NCI-H1092 treated with DMSO at 0.1 percent for 48 hours (cell line): ENCODE data around the gene CTCFL.
"Not testable (repeated sequence)": the region's sequence is repeated elsewhere in the genome, so short reads cannot be mapped to it uniquely, and the experiment has no call there.

ENCODE experiments used
- DNase-seq: peaks from one replicate; lab custom pipeline; 2025; lab: John Stamatoyannopoulos, UW

Gene CTCFL

DNA sequence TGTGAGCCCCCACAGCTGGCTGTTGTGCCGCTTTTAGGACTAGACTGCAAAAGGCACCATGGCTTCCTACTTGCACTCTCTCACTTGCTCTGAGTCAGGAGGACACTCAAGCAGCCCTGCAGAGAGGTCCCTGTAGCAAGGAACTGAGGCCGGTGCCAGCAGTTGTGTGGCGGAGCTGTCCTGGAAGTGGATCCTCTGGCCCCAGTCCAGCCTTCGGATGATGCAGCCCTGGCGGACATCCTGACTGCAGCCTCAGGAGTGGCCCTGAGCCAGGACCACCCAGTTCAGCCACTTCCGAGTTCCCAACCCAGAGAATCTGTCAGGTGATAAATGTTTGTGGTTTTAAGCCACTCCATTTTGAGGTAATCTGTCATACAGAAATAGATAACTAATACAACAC is 17.5 kb downstream of the CTCFL start:
- no peak for DNase-seq

DNA sequence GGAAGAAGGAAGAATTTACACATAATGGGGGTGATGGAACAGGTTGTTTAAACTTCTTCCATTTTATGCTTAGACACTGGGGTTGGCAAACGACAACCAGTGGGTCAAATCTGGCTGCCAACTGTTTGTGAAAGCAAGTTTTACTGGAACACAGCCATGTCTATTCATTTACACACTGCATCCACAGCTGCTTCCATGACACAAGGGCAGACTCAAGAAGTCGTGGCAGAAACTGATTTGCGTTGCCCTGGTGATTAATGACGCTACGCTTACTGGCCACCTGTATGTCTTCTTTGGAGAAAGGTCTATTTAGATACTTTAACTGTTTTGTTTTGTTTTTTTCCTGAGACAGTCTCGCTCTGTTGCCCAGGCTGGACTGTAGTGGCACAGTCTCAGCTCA is 19.0 kb downstream of the CTCFL start:
- peak; percentile 54 for DNase-seq

- no peak for DNase-seq
These were observed 20.5 kb downstream of the CTCFL start for GRCh38 chr20:57504411-57504810.

DNA sequence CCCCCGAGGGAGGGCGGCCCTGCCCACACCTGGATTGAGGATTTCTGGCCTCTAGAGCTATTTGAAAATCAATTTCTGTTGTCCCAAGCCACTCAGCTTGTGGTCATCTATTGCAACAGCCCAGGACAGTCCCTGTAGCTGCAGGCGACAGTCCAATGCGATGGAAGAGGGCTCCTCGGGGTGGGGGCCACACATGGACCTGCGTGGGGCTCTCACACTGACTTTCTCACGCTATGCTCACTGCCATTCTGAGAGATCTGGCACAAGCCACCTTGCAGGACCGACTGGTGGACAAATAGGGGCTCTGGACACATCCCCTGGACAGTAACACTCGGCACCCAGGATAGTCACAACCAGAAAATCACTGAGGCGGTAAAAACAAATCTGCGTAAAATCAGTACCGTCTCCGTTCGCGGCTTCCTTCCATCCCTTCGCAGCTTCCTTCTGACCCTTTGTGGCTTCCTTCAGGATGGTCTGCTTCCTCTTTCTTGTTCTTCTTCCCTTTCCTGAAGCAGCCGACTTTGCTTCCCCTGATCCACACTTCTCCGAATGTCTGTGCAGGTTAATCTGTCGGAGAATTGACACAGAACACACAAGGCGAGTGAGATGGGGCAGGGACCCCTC is 21.8 kb downstream of the CTCFL start:
- no peak for DNase-seq

DNA sequence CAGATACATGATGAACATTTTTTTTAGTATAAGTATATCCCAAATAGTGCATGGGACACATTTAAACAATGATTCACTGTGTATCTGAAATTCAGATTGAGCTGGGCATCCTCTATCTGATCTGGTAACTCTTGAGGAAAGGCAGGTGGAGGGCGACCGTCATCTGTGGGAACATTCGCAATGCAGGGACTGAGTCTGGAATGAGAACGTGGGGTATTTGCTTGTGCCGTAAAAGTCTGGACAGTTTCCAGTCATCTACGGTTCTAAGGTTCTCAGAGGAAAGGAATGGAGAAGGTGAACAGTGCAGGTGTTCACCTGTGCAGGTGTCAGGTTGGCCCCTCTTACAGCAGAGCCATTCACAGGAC is 22.6 kb downstream of the CTCFL start:
- no peak for DNase-seq

GRCh38 chr20:57501461-57502335 is 23.2 kb downstream of the CTCFL start:
- DNase-seq: no peak

- no peak for DNase-seq
These were observed 24.0 kb downstream of the CTCFL start for GRCh38 chr20:57500962-57501361.

DNA sequence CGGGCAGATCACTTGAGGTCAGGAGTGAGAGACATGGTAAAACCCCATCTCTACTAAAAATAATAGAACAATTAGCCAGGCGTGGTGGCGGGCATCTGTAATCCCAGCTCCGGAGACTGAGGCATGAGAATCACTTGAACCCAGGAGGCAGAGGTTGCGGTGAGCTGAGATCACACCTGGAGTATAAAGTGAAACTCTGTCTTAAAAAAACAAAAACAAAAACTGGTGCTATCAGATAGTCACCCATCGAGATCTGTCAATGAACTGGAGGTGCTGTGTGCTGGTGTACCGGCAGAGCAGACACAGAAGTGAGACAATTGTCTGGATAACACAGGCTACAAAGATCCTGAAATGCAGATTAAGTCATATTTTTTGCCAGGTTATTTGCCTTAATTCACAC is 24.7 kb downstream of the CTCFL start:
- DNase-seq: no peak

DNA sequence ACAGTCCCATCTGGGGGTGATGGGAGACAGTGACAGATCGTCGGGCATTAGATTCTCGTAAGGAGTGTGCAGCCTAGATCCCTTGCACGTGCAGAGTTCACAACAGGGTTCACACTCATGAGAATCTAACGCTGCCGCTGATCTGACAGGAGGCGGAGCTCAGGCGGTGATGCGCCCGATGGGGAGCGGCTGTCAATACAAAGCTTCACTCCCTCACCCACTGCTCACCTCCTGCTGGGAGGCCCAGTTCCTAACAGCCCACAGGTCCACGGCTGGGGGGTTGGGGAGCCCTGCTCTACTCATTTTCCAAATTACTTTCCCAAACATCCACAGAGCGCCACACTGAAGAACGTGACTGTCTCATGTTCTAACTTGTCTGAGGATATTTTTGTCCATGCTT is 25.3 kb downstream of the CTCFL start:
- no peak for DNase-seq

DNA sequence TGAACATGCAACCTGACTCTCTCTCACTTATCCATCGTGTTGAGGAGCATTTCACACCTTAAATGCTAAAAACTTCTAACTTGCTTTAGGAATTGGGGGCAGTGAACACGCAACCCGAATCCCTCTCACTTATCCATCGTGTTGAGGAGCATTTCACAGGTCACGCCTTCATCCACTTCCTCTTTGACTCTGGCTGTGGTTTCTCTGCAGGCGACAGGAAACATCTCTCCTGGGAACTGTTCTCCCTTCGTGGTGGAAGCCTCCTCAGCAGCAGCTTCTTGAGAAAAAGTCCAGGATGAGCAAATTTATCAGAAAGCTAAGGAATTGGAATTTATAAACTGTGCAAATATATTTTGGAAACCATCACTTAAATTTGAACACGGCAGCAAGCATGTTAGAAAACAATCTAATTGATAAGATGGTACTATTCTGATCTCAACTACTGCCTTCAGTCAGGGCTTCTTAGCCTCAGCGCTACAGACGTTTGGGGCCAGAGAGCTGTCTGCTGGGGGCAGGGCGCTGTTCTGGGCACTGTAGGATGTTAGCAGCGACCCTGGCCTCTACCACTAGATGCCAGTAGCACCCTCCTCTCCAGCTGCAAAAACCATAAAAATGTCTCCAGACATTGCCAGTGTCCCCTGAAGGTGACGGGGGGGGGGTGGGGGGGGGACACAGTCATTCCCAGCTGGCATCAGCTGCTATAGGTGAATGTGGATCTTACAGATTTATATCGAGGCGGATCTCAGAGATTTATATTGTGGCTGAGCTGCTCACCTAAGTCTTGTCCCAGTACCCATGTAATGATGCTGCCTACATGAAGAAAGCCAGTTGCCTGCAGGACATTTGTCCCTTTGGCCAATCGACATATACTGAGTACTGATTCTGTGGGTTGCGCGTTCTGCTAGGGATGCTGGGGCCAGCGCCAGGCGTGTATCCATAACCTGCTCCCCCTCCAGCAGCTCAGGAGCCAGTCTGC is 26.2 kb downstream of the CTCFL start:
- DNase-seq: peak; percentile 18

DNA sequence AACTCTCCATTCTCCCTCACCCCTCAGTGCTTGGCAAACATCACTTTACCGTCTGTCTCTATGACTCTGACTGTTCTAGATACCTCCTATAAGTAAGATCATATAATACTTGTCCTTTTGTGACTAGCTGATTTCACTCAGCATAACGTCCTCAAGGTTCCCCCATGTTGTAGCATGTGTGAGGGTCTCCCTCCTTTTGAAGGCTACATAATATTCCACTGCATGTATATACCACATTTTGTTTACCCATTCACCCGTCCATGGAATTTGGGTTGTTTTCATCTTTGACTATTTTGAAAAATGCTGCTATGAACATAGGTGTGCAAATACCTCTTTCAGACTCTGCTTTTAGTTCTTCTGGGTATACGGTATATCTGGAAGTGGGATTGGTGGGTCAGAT is 28.3 kb downstream of the CTCFL start:
- no peak for DNase-seq

- no peak for DNase-seq
These were observed 29.0 kb downstream of the CTCFL start for GRCh38 chr20:57495978-57496377.

GRCh38 chr20:57493091-57493615 is 31.8 kb downstream of the CTCFL start:
- DNase-seq: no peak

- no peak for DNase-seq
These were observed 33.6 kb downstream of the CTCFL start for GRCh38 chr20:57491373-57491772.

DNA sequence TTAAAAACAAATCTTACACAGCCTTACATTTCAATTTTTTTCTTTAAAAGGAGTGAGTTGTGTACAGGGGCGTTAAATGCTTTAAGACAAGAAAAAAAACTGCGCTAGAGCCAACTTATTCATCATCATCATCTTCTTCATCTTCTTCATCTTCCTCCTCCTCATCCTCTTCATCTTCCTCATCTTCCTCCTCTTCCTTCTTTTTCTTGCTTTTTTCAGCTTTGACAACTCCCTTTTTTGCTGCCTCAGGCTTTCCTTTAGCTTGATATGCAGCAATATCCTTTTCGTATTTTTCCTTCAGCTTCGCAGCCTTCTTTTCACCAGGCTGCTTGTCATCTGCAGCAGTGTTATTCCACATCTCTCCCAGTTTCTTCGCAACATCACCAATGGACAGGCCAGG is 36.7 kb downstream of the CTCFL start:
- not testable (repeated sequence) for DNase-seq

- no peak for DNase-seq
These were observed 39.2 kb downstream of the CTCFL start for GRCh38 chr20:57485770-57486169.

GRCh38 chr20:57484772-57485171 is 40.2 kb downstream of the CTCFL start:
- no peak for DNase-seq

DNA sequence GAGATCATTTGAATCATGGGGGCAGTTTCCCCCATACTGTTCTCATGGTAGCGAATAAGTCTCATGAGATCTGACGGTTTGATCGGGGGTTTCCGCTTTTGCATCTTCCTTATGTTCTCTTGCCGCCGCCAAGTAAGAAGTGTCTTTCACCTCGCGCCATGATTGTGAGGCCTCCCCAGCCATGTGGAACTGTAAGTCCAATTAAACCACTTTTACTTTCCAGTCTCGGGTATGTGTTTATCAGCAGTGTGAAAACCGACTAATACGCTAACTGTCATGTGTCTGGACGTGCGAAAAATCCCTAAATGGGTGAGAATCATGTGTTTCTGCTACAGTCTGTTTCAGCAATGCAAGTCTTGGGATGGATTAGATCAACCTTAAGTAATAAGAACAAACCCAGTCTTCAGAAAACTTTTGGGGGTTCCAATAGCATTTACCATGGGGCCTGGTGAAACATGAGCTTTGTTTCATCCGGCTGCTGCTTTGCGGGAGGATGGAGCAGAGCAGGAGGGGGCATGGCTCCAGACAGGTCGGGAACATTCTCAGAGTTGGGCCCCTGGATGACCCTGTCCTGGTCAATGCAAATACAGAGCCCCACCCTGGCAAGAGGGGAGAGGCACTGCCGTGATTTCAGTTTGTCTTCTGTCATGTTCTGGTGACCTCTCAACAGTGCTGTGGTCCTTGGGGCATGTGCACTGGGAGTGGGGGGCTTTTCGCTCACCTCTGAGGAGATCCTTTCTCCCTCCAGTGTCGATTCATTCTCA is 41.5 kb downstream of the CTCFL start:
- DNase-seq: no peak

DNA sequence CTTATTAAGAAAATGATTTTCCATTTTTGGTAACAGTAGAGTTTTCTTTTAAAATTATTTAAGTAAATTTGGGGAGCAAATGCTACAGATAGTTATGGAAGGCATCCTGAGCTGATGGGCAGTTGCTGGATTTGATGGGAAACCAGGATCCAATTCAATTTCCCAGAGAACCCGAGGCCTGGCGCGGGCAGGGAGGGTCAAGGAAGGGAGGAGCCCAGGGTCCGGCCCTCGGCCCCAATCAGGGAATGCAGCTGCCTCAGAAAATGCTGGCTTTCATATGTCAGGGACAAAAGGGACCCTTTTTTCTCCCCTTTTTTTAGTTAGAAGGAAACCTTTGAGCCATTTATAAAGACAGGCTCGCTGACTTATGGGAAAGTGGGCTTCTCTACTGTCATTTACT is 42.1 kb downstream of the CTCFL start:
- no peak for DNase-seq

DNA sequence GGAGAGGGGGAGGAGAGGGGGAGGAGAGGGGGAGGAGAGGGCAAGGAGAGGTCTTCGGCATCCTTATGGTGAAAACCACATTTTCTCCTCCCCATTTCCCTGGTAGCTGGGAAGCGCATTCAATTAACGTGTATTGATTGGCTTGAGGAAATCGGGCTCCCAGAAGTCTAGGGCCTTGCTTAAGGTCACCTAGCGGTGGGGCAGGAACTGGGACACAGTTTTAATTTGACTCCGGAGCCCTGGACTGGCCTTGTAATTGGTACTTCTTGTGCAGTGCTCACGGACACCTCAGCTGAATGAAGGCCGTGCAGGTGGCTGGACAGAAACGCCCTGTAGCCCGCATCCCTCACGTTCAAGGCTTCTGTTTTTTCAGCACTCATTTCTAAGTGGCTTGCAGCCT is 42.8 kb downstream of the CTCFL start:
- DNase-seq: no peak

DNA sequence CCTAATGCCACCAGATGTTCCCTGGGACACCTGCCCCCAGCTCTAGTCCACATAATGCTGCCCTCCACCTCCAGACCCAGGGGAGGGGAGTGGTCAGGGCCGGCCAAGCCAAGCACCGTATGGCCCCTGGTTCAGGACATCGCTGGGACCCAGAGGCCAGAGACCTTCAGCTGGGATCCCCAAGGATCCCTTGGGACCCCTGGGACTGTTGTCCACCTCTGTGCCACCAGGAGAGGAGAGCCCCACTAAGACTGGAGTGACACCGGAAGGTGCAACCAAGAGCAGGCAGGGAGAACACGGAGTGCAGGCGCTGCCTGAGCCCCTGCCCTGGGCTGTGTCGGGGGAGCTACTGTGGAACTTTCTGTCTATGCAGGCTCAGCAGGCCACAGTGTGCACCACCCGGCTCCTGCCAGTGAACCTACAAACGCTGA is 43.6 kb downstream of the CTCFL start:
- no peak for DNase-seq
